Iris pigment epithelial cell (primary cell): ENCODE measurements around the gene SYT14.
"Not testable (repeated sequence)": the region's sequence is repeated elsewhere in the genome, so short reads cannot be mapped to it uniquely, and the experiment has no call there.

Experiments used
- DNase-seq: peaks from one replicate; pipeline ENCODE4 v3.0.0-alpha.2; 2011; ENCODE audit warnings: low read depth

The SYT14 gene

DNA sequence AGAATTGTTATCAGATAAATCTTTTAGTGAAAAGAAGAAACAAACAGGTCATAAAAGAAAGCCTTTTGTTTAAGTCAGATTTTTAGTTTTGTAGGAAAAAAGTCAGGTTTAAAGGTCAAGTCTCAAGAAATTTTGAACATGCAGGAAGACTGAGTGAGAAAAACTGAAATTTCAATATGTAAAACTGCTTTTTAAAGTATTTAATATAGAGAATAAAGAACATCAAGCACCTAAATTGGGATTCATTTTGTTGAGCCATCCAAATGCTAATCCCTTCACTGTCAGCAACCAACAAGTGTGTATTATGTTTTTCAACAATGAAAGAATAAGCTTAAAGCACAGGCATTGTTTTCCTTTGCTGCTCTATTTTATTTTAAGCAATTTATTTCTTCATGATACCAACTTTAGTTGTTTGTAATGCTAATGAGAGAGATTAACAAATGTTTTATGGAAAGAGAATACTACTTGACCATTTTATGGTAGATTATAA lies 179.7 kb downstream of the SYT14 start:
- DNase-seq: no peak

DNA sequence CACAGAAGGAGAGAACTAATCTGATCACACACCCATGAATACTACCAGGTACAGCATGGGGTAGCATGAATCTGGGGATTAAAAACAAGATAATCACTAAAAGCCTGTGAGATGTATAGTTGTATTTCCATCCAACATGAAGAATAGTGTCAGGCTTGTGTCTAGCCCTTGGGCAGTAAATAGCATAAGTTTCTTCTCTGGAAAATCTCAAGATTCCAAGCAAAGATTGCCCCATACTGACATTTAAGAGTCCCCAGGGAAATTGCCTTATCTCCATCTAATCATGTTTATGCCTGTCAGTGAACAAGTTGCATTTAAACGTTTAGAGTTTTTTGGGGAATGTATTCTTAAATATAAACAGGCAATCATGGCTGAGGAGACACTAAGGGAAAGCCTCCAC lies 185.4 kb downstream of the SYT14 start:
- no peak for DNase-seq

DNA sequence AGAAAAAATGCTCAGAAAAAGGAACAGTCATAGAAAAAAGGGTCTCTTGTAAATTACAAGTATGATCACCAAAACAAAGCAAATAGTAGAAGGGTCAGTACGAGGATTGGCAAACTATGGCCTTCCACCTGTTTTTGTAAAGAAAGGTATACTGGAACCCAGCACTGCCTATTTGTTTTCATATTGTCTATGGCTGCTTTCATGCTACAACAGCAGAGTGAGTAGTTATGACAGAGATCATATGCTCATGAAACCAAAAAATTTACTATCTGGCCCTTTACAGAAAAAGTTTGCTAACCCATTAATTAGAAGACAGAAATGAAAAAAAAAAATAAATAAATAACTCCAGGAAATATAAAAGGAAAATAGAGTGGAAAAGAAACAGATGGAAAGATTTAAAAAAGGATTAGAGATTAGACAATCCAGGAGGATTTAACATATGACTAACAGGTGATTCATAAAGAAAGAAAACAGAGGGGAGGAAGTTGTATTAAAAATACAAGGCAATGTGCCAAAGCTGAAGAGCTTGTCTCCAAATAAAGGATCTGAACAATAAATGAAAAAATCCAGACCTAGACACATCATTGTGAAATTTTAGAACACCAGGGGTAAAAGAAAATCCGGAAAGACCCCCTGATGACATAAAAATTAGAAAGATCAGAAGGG lies 186.0 kb downstream of the SYT14 start:
- peak; percentile 61 for DNase-seq

DNA sequence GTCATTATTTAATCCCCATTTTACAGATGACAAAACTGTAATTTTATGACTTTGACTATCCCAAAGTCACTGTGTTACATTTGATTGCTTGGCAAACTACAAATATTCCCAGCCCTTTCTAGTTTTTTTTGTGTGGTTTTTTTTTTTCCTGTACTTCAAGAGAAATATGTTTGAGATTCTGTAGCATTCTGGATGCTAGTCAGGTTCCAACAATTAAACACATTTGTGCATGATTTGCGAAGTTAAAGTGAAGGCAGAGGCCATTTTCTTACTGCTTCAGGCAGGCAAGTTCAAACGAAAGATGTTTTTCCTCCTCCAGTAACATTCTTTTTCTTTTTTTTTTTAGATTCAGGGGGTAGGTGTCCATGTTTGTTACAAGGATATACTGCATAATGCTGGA lies 186.7 kb downstream of the SYT14 start:
- DNase-seq: no peak

DNA sequence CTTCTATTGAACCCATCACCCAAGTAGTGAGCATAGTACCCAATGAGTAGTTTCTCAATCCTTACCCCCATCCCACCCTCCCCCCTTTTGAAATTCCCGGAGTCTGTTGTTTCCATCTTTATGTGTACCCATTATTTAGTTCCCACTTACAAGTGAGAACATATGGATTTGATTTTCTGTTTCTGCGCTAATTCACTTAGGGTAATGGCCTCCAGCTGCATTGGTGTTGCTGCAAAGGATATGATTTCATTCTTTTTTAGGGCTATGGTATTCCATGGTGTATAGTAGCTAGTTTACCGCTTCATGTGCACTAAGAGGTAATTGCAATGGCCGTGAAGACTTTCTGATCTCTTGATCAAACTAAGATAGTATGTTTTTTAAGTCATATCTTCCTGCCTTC lies 187.1 kb downstream of the SYT14 start:
- no peak for DNase-seq

DNA sequence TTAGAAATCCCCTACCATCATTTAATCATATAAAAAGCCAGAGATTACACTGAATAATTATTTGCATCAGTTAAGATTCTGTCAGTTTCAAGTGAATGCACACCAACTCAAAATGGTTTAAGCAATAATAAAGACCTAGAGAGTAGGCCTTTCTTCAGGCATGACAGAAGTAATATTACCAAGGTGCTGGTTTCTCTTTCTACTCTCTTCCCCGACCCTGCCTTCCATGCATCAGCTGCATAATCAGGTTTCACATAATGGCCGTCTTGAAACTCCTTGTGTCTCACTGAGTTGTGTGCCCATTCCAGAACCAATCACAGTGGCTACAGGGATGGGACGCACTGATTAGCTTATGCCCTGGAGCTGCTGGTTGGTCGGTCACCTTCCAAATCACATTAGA lies 191.1 kb downstream of the SYT14 start:
- DNase-seq: no peak

DNA sequence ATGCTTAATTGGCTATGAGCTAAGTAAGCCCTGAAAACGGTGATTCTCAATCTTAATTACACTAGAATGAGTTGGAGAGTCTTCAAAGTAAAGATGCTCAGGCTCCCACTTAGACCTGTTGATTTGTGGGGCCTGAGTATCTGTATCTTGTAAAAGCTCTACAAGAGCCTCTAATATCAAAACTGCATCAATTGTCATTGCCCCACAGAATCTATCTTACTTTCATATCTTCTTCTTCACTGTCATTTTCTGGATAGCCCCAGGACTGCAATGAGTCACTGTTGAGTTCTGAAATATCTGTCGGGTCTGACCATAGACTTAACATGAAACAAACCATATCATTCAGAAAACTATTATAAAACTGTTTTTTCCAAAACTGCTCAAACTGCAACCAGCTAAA lies 191.7 kb downstream of the SYT14 start:
- no peak for DNase-seq

DNA sequence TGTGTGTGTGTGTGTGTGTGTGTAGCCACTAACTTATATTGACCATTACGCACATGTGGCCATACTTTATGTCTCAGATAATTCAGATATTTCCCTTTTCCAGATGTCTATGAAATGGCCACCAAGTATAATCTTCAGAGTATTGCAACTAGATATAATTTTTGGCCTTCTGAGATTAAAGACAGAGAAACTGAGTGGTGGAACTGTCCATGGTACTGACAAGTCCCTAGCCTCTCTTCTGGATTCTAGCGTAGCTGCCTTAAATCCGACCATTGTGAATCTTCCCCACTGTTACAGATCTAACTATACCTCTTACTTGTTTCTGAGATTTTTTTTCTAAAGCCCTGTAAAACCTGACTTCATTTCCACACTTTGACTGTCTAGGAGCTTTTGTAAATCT lies 194.6 kb downstream of the SYT14 start:
- peak; percentile 39 for DNase-seq

DNA sequence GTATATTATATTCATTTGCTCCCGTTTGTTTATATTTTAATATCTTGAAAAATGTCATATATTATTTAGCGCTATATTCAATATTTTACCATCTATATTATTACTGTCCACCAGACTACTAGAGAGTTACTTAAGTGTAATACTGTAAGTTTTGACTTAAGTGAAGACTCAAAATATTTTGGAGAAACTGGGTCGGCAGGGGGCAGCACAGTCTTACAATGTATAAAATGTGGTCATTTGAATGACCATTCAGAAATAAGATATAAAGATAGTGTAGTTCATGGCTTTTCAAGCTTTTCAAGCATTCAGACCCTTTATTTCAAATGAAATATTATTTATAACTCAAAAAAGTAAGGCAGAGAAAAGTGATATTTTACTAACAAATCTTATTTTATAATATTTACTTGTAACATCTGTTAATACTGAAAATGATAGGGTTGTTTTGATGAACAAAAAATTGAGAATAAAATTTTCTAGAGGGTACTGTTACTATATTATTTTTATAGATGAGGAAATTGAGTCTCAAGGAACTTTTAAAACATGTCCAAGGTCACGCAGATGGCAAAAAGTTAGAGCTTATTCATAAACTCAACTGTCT lies 205.5 kb downstream of the SYT14 start:
- peak; percentile 68 for DNase-seq

DNA sequence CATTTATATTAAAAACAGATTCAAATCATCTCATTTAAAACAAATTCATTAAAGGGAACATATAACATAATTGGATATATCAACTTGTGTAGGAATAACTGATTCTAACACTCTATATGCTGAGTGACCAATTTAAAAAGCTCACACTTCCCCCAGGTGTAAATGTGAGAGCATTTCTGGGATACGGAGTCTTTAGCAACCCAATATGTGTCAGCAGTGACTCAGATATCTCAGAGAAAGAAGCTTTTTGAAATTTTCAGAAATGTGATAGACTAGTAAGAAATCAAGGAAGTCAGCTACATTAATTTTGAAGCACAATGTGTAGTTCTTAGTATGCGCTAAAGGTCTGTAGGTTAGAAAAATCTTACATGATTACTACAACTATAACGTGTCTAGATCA lies 206.7 kb downstream of the SYT14 start:
- DNase-seq: peak; percentile 9

DNA sequence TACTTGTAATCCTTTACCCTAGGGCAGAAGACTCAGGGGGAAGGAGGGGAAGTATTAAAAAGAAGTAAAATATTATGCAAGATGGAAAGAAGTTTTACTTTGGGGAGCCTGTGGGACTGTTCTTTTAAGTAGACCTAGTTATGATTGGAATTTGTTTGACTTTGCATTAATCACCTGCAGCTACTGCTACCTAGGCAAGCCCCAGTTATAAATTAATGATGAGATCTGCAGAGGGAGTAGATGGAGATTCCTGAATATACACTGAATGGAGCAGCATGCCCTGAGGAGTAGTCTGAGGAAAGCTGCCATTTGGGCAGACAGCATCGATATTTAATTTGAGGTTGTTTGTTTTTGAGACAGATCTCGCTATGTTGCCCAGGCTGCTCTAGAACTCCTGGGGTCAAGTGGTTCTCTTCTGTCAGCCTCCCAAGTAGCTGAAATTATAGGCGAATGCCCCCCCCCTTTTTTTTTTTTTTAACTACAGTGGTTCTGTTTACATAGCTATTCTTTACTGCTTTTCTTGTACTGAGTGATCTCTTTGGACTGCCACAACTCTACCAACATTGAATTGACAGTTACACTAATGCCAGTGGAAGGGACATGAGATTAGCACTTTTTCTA lies 213.1 kb downstream of the SYT14 start:
- DNase-seq: no peak

DNA sequence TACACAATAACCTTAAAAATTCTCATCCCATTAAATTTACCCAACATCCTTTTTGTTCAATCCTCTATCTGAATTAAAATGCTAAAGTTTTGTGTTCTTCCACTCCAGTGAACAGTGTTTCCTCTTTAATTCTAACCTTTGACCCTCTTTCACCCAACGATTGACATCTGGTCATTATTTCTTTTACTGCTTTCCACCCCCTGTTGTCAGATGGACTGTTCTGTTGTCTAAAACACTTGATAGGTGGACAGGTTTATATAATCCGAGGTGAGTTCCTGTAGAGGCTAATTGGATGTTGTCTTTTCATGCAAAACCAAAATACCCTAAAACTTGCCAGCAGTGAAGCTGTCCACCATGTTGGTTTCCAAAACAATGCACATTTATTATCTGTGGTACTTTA lies 221.2 kb downstream of the SYT14 start:
- DNase-seq: no peak

DNA sequence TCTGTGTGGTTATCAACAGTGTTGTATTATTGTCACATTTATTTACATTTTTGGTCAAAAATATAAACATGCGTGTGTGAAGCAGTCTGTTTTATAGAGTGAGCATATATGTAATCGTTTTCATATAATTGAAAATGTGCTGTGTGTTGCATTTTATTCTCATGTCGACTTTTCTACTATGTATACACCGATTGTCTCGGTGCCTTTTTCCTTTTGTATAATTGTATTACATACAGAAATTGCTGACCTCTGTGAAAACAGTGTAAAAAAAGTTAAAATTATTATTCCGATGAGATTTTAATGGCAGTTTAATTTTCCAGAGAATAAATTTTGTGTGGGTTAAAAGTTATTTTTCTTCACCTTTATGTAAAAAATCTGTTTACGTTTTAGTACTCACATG lies 232.2 kb downstream of the SYT14 start:
- DNase-seq: no peak

DNA sequence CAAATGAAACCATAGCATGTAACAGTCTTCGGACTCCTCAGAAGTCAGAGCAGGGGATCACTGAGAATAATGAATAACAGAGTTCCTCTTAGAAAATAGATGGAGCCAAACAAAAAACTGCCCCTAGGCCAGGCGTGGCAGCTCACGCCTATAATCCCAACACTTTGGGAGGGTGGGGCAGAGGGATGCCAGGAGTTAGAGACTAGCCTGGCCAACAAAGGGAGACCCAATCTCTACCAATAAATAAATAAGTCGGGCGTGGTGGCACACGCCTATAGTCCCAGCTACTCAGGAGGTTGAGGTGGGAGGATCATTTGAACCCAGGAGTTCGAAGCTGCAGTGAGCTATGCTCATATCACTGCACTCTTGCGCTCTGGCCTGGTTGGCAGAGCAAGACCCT lies 236.1 kb downstream of the SYT14 start:
- DNase-seq: no peak

DNA sequence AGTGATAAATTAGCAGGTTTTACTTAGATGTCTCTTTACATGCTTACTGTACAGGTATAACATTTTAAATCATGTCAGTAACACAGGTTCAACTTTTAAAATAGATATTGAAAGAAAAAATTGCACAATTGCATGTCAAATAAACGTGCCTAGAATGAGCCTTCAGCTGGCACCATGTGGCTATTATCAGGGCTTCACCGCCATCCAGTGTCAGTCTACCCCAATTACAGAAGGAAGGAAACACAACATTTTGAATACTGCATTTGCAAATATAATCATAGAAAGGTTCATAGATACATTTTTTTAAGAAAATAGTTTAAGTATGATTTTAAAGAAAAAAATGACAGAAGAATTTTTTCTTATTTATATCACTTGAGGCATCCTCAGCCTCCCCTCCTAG lies 247.0 kb downstream of the SYT14 start:
- DNase-seq: no peak

DNA sequence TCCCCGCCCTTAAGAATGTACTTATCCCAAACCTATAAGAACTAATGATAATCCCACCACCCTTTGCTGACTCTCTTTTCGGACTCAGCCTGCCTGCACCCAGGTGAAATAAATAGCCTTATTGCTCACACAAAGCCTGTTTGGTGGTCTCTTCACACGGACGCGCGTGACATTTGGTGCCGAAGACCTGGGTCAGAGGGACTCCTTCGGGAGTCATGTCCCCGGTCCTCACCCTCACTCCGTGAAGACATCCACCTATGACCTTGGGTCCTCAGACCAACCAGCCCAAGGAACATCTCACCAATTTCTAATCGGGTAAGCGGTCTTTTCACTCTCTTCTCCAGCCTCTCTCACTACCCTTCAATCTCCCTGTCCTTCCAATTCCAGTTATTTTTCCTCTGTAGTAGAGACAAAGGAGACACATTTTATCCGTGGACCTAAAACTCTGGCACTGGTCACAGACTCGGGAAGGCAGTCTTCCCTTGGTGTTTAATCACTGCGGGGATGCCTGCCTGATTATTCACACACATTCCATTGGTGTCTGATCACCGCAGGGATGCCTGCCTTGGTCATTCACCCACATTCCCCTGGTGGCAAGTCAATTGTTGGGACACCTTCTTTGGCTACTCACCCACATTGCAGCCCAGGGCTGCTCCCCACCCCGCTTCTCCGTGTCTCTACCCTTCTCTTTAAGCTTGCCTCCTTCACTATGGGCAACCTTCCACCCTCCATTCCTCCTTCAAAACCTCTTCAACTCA lies 250.0 kb downstream of the SYT14 start:
- DNase-seq: peak; percentile 31

DNA sequence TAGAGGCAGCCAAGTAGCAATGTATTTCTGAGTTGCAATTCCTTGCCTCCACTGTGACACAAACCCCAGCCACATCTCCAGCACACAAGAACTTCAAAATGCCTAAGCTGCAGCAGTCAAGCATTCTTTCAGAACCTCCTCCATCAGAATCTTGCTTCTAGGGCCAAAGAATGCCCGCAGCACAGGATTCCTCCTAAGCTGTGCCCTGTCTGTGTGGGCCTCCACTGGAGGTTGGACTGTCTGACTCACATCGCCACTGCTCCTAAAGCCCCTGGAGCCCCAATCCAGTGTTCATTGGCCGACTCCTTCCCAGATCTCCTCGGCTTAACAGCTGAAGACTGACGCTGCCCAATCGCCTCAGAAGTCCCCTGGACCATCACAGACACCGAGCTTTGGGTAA lies 251.4 kb downstream of the SYT14 start:
- DNase-seq: no peak

DNA sequence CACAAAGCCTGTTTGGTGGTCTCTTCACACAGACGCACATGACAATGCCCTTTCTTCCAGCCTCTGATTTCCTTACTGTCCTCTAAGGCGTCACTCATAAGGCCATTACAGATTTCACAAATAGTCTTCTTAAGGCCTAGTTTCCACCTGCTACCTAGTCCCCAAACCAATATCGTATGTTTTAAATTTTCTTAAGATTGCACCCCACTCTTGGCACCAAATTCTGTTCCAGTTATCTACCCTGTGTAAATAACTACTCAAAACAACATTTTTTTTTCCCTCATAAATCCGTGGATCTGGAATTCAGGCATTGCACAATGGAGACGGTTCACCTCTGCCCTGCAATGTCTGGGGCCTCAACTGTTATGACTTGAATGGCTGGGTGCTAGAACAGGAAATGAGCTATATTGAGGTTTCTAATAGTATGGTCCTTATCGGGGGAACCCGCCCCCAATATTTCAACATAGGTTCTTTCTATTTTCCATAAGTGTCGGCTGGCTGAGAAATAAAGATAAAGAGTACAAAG lies 257.7 kb downstream of the SYT14 start:
- DNase-seq: no peak

DNA sequence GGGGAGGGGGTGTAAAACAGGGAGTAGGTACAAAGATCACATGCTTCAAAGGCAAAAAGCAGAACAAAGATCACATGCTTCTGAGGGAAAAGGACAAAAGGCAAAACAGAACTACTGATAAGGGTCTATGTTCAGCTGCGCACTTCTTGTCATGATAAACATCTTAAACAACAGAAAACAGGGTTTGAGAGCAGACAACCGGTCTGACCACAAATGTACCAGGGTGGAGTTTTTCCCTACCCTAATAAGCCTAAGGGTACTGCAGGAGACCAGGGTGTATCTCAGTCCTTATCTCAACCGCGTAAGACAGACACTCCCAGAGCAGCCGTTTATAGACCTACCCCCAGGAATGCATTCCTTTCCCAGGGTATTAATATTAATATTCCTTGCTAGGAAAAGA lies 258.2 kb downstream of the SYT14 start:
- DNase-seq: not testable (repeated sequence)

DNA sequence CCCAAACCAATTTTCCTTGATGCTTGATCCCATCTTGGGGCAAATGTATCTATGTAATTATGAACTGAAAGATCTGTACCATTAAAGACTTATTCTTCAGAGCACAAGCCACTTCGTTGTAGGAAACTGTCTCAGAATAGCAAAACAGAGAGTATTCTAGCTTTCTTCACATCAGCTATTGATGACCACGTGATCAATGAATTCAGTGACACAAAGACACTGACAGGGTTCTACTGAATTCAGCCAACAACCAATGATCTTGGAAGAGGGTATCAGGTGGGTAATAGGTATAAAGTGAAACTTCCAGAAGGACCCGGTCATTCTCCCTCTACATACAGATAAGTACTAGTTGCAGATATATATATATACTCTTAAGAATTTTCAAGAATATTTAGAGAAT lies 260.8 kb downstream of the SYT14 start:
- DNase-seq: no peak

DNA sequence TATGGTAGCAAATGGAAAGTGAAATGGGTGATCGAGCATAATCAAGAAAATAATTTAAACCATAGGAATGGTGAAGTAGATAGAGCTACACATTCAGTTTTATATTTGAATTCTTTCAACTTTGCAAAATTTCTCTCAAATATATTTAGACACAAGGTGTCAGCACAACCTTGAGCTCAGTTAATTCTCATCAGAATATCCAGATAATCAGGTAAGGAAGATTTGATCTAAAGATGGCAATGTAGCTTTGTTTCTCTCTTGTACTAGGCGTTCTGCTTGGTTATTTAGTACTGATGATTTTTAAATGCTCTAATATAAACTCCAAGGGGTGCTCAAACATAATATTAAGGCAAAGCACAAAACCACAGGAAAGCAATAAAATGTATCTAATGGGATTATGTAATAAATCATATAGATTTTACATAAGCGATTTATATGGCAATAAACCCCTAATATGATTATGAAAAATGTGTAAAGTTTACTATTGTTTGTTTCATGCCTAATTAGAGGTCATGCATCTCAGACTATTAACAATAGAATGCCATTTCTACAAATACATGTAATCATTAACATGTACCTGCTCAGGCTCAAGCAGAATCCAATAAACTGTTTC lies 262.2 kb downstream of the SYT14 start:
- DNase-seq: no peak

DNA sequence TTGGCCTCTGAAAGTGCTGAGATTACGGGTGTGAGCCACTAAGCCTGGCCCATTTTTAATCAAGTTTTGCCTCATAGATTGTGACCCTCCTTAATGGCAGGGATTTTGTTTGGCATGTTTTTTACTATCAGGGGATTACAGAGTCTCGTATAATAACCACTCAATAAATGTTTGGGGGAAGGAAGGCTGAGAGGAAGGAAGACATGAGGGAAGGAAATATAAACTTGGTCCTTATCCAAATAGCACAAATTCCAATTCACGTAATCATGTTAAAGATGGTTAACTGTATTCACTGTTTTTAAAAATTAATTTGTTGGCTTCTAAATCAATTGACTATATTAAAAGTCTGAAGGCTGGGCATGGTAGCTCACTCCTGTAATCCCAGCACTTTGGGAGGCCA lies 263.7 kb downstream of the SYT14 start:
- peak; percentile 19 for DNase-seq
